ENCODE measurements around the gene JTB.

DNA sequence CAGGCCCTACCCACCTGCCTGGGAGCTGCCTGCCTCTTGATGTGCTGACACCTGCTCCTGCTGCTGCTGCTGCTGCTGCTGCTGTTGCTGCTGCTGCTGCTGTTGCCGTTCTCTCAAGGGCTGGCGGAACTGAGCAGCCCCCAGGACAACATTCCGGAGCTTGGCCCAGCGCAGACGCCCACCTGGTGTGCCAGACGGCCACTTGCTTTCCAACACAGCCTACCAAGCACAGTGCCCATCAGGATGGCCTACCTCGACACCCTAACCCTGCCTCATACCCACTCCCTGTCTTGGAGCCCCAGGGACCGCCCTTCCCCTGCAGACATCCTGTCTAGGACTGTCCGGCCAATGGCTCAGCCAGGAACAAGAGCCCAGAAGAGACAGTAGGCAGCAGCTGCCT is 42.7 kb downstream of the JTB start:
- TF ChIP-seq, protein P1, sequence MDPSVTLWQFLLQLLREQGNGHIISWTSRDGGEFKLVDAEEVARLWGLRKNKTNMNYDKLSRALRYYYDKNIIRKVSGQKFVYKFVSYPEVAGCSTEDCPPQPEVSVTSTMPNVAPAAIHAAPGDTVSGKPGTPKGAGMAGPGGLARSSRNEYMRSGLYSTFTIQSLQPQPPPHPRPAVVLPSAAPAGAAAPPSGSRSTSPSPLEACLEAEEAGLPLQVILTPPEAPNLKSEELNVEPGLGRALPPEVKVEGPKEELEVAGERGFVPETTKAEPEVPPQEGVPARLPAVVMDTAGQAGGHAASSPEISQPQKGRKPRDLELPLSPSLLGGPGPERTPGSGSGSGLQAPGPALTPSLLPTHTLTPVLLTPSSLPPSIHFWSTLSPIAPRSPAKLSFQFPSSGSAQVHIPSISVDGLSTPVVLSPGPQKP (IDR thresholded peaks at IDR 0.05; ENCODE audit: borderline replicate concordance, low read depth, low read length) = no peak
- TF ChIP-seq, protein P2, sequence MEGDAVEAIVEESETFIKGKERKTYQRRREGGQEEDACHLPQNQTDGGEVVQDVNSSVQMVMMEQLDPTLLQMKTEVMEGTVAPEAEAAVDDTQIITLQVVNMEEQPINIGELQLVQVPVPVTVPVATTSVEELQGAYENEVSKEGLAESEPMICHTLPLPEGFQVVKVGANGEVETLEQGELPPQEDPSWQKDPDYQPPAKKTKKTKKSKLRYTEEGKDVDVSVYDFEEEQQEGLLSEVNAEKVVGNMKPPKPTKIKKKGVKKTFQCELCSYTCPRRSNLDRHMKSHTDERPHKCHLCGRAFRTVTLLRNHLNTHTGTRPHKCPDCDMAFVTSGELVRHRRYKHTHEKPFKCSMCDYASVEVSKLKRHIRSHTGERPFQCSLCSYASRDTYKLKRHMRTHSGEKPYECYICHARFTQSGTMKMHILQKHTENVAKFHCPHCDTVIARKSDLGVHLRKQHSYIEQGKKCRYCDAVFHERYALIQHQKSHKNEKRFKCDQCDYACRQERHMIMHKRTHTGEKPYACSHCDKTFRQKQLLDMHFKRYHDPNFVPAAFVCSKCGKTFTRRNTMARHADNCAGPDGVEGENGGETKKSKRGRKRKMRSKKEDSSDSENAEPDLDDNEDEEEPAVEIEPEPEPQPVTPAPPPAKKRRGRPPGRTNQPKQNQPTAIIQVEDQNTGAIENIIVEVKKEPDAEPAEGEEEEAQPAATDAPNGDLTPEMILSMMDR (conservative IDR thresholded peaks at IDR 0.05; ENCODE audit: low read depth, low read length) = no peak
- no peak for TF ChIP-seq POLR2A (IDR thresholded peaks at IDR 0.05; ENCODE audit: low read depth, low read length)
- no peak for TF ChIP-seq RFX5 (IDR thresholded peaks at IDR 0.05; ENCODE audit: low read depth, low read length)
- no peak for TF ChIP-seq CEBPB (IDR thresholded peaks at IDR 0.05; ENCODE audit: low read depth, low read length)
- TF ChIP-seq BHLHE40 (IDR thresholded peaks at IDR 0.05; ENCODE audit: low read depth, low read length) = no peak
- TF ChIP-seq MAZ (IDR thresholded peaks at IDR 0.05; ENCODE audit: borderline replicate concordance, low read depth, low read length) = no peak
